ENCODE data around the gene GOLGA6L25.
"Not testable (repeated sequence)": the region's sequence is repeated elsewhere in the genome, so short reads cannot be mapped to it uniquely, and the experiment has no call there.

Gene GOLGA6L25, protein sequence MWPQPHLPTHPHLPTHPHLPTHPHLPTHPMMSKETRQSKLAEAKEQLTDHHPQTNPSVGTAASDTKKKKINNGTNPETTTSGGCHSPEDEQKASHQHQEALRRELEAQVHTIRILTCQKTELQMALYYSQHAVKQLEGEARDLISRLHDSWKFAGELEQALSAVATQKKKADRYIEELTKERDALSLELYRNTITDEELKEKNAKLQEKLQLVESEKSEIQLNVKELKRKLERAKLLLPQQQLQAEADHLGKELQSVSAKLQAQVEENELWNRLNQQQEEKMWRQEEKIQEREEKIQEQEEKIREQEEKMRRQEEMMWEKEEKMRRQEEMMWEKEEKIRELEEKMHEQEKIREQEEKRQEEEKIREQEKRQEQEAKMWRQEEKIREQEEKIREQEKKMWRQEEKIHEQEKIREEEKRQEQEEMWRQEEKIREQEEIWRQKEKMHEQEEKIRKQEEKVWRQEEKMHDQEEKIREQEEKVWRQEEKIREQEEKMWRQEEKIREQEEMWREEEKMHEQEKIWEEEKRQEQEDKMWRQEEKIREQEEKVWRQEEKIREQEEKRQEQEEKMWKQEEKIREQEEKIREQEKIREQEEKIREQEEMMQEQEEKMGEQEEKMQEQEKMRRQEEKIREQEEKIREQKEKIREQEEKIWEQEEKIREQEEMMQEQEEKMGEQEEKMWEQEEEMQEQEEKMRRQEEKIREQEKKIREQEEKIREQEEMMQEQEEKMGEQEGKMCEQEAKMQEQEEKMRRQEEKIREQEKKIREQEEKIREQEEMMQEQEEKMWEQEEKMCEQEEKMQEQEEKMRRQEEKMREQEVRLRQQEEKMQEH
- total RNA-seq, result 0 reads per million in 3 experiments

DNA sequence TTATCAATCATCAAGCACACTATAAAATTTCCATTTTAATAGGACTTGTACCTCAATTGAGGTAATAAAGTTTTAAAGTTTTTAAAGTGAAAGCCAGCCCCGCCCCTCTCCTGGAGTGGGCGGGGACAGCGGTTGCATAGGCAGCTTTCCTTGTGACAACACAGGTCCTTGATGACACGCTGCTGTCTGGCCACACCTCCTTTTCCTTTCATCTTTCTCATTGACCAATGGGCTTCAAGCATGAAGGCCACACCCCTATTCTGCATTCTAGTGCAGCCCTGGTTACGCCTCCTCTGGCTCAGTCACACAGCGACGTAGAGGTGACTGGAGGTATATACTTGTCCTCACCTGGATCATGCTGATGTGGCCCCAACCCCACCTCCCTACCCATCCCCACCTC, at the start of gene GOLGA6L25:
GOLGA6L25 (plus strand) TSS at position 301 of the 400 bp plus-strand sequence; CDS start at position 362, 61 bp downstream.
- not testable (repeated sequence) for DNase-seq

DNA sequence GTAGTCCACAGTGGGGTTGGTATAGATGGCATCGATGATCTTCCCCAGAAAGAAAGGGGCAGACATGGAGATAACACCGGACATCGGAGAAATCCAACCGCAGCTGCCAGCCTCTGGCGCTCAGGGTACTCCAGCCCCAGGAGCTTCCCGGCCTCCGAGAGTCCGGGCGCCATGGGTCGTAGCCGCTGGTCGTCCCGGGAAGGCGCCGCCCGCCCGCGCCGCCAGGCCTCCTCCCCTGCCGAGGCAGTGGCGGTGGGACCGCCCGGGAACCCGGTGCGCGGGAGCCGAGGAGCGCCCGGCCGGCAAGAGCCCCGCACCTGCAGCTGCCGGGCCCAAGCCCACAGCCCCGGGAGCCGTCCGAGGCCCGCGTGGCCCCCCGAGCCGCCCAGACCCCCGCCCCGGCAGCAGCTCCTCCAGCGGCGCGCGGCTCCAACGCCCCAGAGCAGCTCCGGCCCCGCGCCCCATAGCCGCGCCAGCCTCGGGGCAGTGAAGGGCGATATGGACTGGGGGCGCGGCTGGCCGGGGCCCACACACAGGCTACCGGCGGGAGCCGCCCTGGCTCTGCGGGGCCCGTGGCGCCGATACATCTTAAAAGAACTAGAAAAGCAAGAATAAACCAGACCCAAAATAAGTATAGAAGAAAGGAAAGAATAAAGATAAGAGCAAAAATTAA, 45.0 kb upstream of the GOLGA6L25 start:
- not testable (repeated sequence) for DNase-seq

DNA sequence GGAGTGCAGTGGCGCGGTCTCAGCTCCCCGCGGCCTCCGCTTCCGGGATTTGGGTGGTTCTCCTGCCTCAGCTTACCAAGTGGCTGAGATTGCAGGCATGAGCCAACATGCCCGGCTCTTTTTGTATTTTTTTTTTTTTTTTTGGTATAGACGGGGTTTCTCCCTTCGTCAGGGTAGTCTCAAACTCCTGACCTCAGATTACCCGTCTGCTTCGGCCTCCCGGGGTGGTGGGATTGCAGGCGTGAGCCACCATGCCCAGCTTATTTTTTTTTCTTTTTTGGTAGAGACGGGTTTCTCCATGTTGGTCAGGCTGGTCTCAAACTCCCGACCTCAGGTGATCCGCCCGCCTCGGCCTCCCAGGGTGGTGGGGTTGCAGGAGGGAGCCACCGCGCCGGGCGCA, 39.2 kb upstream of the GOLGA6L25 start:
- not testable (repeated sequence) for DNase-seq

DNA sequence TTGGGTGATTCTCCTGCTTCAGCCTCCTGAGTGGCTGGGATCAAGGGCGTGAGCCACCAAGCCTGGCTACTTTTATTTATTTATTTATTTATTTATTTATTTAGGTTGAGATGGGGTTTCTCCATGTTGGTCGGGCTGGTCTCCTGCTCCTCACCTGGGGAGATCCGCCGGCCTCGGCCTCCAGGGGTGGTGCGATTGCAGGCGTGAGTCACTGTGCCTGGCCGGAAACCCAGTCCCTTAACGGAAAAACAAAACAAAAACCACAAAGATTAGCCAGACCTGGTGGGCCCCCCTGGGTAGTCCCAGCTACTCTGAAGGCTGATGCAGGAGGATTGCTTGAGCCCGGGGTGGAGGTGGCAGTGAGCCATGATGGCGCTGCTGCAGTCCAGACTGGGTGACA, 38.2 kb upstream of the GOLGA6L25 start:
- DNase-seq, result not testable (repeated sequence)

DNA sequence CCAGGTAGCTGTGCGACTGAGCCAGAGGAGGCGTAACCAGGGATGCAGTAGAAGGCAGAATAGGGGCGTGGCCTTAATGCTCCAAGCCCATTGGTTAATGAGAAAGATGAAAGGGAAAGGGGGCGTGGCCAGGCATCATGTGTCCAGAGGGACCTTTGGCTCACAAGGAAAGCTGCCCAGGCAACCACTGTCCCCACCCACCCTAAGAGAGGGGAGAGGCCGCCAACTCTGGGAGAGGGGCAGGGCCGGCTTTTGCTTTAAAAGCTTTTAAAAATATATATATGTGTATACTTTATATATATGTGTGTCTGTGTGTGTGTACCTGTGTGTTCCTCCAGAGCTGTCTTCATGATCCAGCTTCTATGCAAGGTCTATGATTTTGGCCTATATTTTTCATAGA, 20.4 kb upstream of the GOLGA6L25 start, which contains the start of gene GOLGA8G:
GOLGA8G (minus strand) TSS at position 18 of the 400 bp plus-strand sequence. CDS start 62 bp downstream, outside the sequence.
- not testable (repeated sequence) for DNase-seq

DNA sequence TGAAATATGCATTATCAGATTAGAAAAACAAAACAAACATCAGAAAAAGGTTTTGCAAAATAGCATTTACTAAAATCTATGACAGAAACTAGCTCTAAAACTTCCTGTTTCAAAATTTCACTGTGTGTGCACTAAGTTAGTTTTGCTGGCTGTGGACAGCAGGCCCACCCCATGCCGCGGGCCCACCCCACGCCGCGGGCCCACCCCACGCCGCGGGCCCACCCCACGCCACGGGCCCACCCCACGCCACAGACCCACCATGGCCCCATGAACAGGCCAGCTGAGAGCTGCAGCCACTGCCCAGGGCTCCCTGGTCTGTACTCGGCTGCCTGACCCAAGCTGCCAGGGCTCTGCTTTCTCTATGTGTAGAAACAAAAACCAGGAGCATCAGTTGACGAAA, 20.0 kb downstream of the GOLGA6L25 start:
- not testable (repeated sequence) for DNase-seq

DNA sequence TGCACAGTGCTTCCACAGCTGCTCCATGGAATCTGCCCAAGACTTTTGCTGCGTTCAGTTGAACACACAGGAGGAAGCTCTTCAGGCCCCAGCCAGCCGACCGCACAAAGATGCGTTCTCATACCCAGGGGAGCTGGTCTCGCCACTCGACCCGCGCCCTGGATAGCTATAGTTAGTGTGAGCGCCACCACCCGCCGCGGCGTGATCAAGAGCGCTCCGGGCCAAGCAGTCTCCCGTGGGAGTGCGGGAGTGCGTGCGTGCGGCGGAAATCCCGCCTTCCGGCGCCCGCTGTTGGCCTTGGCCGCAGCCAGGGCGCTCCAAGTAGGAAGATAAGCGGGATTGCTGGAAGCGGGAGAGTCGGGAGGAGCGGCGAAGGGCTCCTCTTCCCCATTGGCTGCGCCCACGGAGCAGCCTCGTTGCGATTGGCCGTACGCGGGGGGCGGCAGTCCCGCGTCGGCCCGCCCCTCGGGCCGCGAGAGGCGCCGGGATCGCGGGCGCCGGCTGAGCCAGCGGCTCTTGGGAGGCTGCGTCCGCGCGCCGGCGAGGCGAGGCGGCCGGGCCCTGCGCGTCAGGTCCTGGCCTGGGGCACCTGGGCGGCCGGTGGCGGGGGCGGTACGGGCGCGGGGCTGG, 35.7 kb downstream of the GOLGA6L25 start:
- DNase-seq, result not testable (repeated sequence)

DNA sequence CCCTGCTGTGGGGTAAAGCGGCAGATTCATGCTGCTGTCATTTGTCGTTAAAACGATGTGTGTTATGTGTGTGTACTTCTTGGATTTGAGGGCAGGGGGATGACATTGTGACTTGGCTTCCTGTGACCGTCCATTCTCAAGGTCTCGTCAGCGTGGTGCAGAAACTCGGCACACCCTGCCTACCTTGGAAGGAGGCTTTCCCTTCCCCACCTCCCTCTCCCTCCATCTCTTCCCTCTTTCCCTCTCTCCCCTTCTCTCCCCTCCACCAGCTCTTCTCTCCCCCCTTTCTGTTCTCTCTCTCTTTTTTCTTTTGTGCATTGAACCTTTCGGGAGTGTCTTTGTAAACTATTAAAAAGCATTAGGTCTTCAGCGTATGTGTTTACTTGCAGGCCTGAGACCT, 36.4 kb downstream of the GOLGA6L25 start:
- not testable (repeated sequence) for DNase-seq

DNA sequence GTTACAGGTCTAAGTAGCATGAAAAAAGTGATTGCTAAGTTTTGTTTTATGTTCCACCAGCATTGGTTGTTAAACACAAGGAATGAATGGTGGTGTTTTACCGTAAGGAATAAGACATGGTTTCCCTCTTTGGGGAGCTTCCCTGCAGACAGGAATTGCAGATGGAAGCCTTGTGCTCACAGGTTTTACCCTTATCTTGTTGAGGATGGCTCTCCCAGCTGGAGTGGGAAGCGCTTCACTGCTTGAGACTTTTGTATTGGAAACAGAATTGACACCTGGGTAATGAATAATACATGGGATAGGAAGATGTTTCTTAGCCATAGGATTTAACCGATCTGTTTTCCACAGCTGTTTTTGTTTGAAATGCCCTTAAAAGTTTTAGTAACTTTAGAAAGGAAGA, 39.0 kb downstream of the GOLGA6L25 start:
- not testable (repeated sequence) for DNase-seq

DNA sequence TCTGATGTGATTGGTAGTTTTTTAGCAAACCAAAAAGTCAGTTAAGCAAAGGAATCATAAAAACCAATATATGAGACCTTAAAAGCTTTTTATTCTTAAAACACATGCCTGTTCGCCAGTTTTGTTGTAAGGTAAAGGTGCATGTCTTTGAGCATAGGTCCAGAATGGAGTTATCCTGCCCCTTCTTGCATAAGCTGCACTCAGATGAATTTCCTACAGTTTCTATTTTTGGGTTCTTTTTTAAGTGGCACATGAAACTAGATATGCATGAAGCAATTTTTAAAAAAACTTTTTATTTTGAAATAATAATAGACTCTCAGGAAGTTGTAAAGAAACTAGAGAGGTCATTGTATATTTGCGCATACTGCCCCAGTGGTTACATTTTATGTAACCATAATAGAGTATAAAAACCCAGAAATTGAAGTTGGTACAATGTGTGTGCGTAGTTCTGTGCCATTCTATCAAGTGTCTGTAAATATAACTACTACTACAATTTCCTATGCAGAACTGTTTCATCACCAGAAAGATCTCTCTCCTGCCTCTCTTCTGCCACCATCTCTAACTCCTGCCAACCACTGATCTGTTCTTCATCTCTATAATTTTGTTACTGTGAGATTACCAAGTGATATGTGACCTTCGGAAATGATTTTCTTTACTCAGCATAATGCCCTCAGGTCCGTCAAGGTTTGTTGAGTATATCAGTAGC, 40.2 kb downstream of the GOLGA6L25 start:
- not testable (repeated sequence) for DNase-seq

DNA sequence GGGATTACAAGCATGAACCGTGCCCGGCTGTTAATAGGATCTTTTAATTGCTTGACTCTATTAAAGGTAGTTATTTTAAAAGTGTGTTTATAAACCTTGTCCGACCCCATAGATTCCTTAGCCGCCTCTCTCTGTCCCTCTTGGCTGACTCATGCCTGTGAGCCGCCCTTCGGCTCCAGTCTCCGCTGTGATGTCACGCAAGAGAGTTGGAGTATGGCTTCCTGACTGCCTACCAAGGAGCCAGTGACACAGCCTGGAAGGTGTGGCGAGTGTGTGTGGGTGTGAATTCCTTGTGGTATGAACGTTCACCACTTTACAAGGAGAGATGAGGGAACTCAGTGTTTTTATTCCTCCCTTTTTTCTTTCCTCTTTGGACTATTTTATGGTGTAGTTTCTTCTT, 44.1 kb downstream of the GOLGA6L25 start:
- not testable (repeated sequence) for DNase-seq

DNA sequence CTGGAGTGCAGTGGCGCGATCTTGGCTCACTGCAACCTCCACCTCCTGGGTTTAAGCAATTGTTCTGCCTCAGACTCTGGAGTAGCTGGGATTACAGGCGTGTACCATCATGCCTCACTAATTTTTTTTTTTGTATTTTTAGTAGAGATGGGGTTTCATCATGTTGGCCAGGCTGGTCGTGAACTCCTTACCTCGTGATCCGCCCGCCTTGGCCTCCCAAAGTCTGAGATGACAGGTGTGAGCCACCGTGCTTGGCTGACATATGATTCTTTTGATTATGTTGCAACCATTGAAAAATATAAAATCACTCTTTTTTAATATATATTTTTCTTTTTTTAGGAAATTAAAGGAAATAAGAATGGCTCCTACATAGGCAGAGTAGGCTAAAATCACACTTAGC, 44.8 kb downstream of the GOLGA6L25 start:
- DNase-seq, result not testable (repeated sequence)

DNA sequence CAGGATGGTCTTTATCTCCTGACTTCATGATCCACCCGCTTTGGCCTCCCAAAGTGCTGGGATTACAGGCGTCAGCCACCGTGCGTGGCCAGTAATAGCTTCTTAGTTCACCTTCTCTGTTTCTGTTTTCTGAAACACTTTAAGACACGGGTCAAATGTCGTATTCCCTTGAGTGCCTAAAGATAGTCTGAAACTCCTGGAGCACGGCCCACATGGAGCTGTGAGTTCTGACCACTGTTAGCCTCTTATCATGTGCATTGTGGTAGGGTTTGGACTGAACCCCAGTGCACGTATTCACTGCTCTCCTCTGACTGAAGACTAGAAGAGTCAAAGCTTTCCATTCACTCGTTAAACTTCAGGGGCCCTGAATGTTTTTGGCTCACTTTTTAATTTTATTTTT, 48.8 kb downstream of the GOLGA6L25 start:
- not testable (repeated sequence) for DNase-seq
